PC-3 (cell line): Measurements from ENCODE around the gene TTC24. TPM values are rescaled to one million over a fixed set of nuclear protein-coding genes. Genes with fewer than 3 reads are reported as not detected.
"Not testable (repeated sequence)": the region's sequence is repeated elsewhere in the genome, so short reads cannot be mapped to it uniquely, and the experiment has no call there.

ENCODE experiments used
- ATAC-seq: fragments of 200-7000 bp; cut with Tn5 transposase; 2 replicates; pipeline ENCODE4 v1.9.1; 2020; ENCODE audit warnings: mild to moderate bottlenecking, moderate library complexity
- BruUV-seq: library from RNA; stranded (reverse); fragments of 400-500 nt; replicated peaks from 2 replicates; lab custom pipeline; 2021; lab: Mats Ljungman, UMichigan
- CTCF ChIA-PET: fragments of 300-600 bp; sonication (Branson Sonifier 250); formaldehyde crosslinking; loops from one replicate; lab custom pipeline; 2022; ENCODE audit warnings: antibody characterized with exemption; lab: Charles Lee
- POLR2A ChIA-PET: fragments of 300-600 bp; sonication (Branson Sonifier 250); formaldehyde crosslinking; loops from one replicate; lab custom pipeline; 2022; ENCODE audit warnings: antibody characterized with exemption; ENCODE audit not compliant: unreplicated experiment; lab: Charles Lee
- DNase-seq: peaks from one replicate; pipeline ENCODE4 v3.0.0-alpha.2; 2015
- H2AFZ ChIP-seq: fragments of 300-600 bp; sonication (generic); 2 replicates; pipeline ENCODE4 v1.6.0; 2016; ENCODE audit warnings: antibody characterized with exemption, low read length
- H3F3A ChIP-seq: fragments of 300-600 bp; sonication (generic); one replicate; pipeline ENCODE4 v1.6.0; 2017; ENCODE audit warnings: antibody characterized with exemption, low read length, control low read depth, mild to moderate bottlenecking; ENCODE audit not compliant: unreplicated experiment
- H3K27ac ChIP-seq: fragments of 300-600 bp; sonication (generic); 2 replicates; pipeline ENCODE4 v1.5.1; 2016; ENCODE audit warnings: mild to moderate bottlenecking, low read length
- H3K27me3 ChIP-seq: fragments of 300-600 bp; sonication (generic); 2 replicates; pipeline ENCODE4 v1.6.1; 2016; ENCODE audit warnings: low read length, mixed read lengths
- H3K36me3 ChIP-seq: fragments of 300-600 bp; sonication (generic); 2 replicates; pipeline ENCODE4 v1.6.1; 2016; ENCODE audit warnings: low read depth, mixed run types, low read length, mixed read lengths
- H3K4me1 ChIP-seq: fragments of 300-600 bp; sonication (generic); 2 replicates; pipeline ENCODE4 v1.5.1; 2016; ENCODE audit warnings: low read length; ENCODE audit not compliant: insufficient read depth
- H3K4me2 ChIP-seq: fragments of 300-600 bp; sonication (generic); 2 replicates; pipeline ENCODE4 v1.6.0; 2016; ENCODE audit warnings: low read length
- H3K4me3 ChIP-seq: fragments of 300-600 bp; sonication (generic); 2 replicates; pipeline ENCODE4 v1.5.1; 2016; ENCODE audit warnings: mild to moderate bottlenecking, low read length, mixed read lengths
- H3K79me2 ChIP-seq: fragments of 300-600 bp; sonication (generic); 2 replicates; pipeline ENCODE4 v1.6.1; 2017; ENCODE audit warnings: low read length, mixed read lengths
- H3K9ac ChIP-seq: fragments of 300-600 bp; sonication (generic); 2 replicates; pipeline ENCODE4 v1.6.0; 2016; ENCODE audit warnings: mild to moderate bottlenecking, low read length
- H3K9me2 ChIP-seq: fragments of 300-600 bp; sonication (generic); replicated peaks from 2 replicates; pipeline ENCODE4 v1.6.1; 2016; ENCODE audit warnings: mixed run types, low read length, mixed read lengths
- H3K9me3 ChIP-seq: fragments of 300-600 bp; sonication (generic); 2 replicates; pipeline ENCODE4 v1.6.1; 2016; ENCODE audit warnings: low read length, mixed read lengths
- H4K20me1 ChIP-seq: fragments of 300-600 bp; sonication (generic); 2 replicates; pipeline ENCODE4 v1.6.1; 2016; ENCODE audit warnings: low read length, mixed read lengths
- CTCF ChIP-seq: fragments of 300-600 bp; sonication (generic); conservative IDR thresholded peaks from 2 replicates; pipeline ENCODE4 v1.5.1; 2017; ENCODE audit warnings: antibody characterized with exemption, low read depth, mild to moderate bottlenecking, low read length
- EZH2 ChIP-seq: fragments of 300-600 bp; sonication (generic); IDR thresholded peaks from one replicate; pipeline ENCODE4 v1.6.1; 2017; ENCODE audit warnings: antibody characterized with exemption, mild to moderate bottlenecking, low read length; ENCODE audit not compliant: unreplicated experiment
- intact Hi-C: fragments of 100-400 bp; cut with micrococcal nuclease; formaldehyde crosslinking; loops from 2 replicates; pipeline ENCODE4 v1.9.0; 2023
- total RNA-seq: library from RNA; depleted of rRNA; stranded (reverse); fragments of >200 nt; gene quantifications from 2 replicates; pipeline ENCODE4 v1.2.3, GENCODE V29; 2014

Gene TTC24
- total RNA-seq, 1 experiment from 2014 or later = not detected

GRCh38 chr1:156608036-156608674 lies 28.6 kb downstream of the TTC24 start:
- TF ChIP-seq CTCF (peak; percentile 92), EZH2 (no peak)
- Histone ChIP-seq H3K36me3 (no peaks in the 10 kb centered on the region), H3K9me2 (no peaks in the 10 kb centered on the region), H3K4me1 (no peaks in the 10 kb centered on the region), H3K9ac (no peak overlapping the region), H3F3A (no peaks in the 10 kb centered on the region), H3K79me2 (no peaks in the 10 kb centered on the region), H3K27me3 (no peaks in the 10 kb centered on the region), H3K27ac (no peak overlapping the region), H4K20me1 (no peaks in the 10 kb centered on the region), H3K9me3 (no peaks in the 10 kb centered on the region), H3K4me3 (no peak overlapping the region), H2AFZ (peak overlapping the region; percentile 29; the same call in 1 of the 2 replicates), H3K4me2 (0 out of 2 replicates have a peak overlapping the region, but pooled peaks have one; percentile 2)
- intact Hi-C loops = loop anchor here (1.0 kb wide), 1 partner anchor 24 kb away; no protein-coding TSS in a partner anchor
- ATAC-seq (peak; percentile 98), DNase-seq (peak; percentile 87)
- POLR2A ChIA-PET = no interaction called here
- CTCF ChIA-PET = interaction anchor here (0.5 to 1.1 kb wide), 3 partner anchors 9 to 151 kb away, joined by 3 read pairs; no protein-coding TSS in a partner anchor
- no TSS peak for BruUV-seq

GRCh38 chr1:156608981-156609380 lies 29.5 kb downstream of the TTC24 start:
- Histone ChIP-seq H3K4me3 (no peak overlapping the region), H3K9me2 (no peaks in the 10 kb centered on the region), H3K27ac (no peak overlapping the region), H3K36me3 (no peaks in the 10 kb centered on the region), H3F3A (no peaks in the 10 kb centered on the region), H3K27me3 (no peaks in the 10 kb centered on the region), H4K20me1 (no peaks in the 10 kb centered on the region), H2AFZ (no peak overlapping the region), H3K4me2 (no peak overlapping the region), H3K9me3 (no peaks in the 10 kb centered on the region), H3K4me1 (no peaks in the 10 kb centered on the region), H3K9ac (no peak overlapping the region), H3K79me2 (no peaks in the 10 kb centered on the region)
- ATAC-seq (peak; percentile 81), DNase-seq (peak; percentile 74)
- CTCF ChIA-PET = interaction anchor here (0.6 to 1.1 kb wide), 4 partner anchors 23 to 223 kb away, joined by 3 to 4 read pairs (median 3); partner anchors contain the start of gene MEF2D
- POLR2A ChIA-PET = interaction anchor here (0.5 kb wide), 1 partner anchor 215 kb away, joined by 3 read pairs; no protein-coding TSS in a partner anchor
- intact Hi-C loops = loop anchor here (1.0 kb wide), 3 partner anchors 25 to 226 kb away; no protein-coding TSS in a partner anchor
- no peak for TF ChIP-seq EZH2
- peak; percentile 88 for TF ChIP-seq CTCF
- no TSS peak for BruUV-seq

GRCh38 chr1:156610072-156610471 lies 30.5 kb downstream of the TTC24 start:
- H3F3A ChIP-seq, POLR2A ChIA-PET, H2AFZ ChIP-seq, H3K27ac ChIP-seq, H3K9ac ChIP-seq, H3K4me3 ChIP-seq, H4K20me1 ChIP-seq, H3K36me3 ChIP-seq, H3K9me2 ChIP-seq, DNase-seq, H3K9me3 ChIP-seq, ATAC-seq, CTCF ChIA-PET, intact Hi-C loops, H3K79me2 ChIP-seq, H3K27me3 ChIP-seq, H3K4me1 ChIP-seq, H3K4me2 ChIP-seq, BruUV-seq: not testable (repeated sequence)
